ENCODE results near the gene PIBF1. TPM values are rescaled to one million over a fixed set of nuclear protein-coding genes. Genes with fewer than 3 reads are reported as not detected.

The PIBF1 gene
- total and polyA plus RNA-seq, 10 of the 15 experiments (the other 5 are each of a cell fraction or from before 2014, with no cell fraction given): 6.4 to 24.5 (median 11.1) TPM

DNA sequence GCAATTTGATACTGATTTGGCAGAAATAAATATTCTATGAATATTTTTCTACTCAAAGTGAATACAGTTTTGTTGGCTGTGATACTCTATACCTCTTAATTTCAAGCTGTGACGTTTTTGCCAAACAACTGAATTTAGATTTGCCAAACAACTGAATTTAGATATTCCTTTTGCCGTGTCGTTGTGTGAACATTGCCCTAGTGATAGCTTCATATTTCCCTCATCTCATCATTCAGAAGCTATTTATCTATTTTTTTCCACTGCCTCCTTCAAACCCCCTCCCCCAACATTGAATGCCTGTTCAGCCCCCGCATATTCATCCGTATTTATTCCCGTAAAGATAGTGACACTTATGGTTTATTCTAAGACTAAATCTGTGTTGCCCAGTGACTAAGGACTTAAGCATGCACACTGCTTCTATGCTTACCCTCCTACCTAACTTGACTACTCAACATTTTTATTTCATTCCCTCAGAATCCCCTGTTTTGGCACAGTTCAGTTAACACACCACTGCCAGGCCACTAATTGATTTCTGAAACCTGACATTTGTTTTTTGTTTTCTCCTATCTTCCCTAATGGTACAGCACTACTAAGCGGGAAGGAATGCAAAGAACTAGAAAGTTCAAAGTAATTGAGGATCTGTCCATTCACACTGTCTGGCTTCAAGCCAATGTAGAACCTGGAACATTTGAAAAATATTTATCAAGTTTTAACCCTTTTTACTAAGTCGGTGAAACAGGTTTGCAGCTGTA is 274.1 kb downstream of the PIBF1 start:
- H3K4me3 ChIP-seq: no peak overlapping the region
- DNase-seq (ENCODE audit: low read depth, low spot score) (no peak), ATAC-seq (no peak), FAIRE-seq (no peak)
- no peaks in the 10 kb centered on the region for H3K36me3 ChIP-seq (ENCODE audit: control insufficient read depth in 2 of 2, insufficient read depth in 2 of 2, low read length in 1 of 2)
- H3K4me1 ChIP-seq (ENCODE audit: control insufficient read depth, insufficient read depth, low read length): peaks cover 3% of the 10 kb centered on the region; the same call in 1 of the 2 replicates
- no peak overlapping the region for H3K9ac ChIP-seq (ENCODE audit: control insufficient read depth, insufficient read depth, low read length)
- no peak for TF ChIP-seq RUNX3 (IDR thresholded peaks at IDR 0.05; ENCODE audit: low read length)
- TF ChIP-seq TCF7 (IDR thresholded peaks at IDR 0.05; ENCODE audit: borderline replicate concordance): no peak
- no peak for TF ChIP-seq POLR2A (IDR thresholded peaks at IDR 0.05; ENCODE audit: low read depth, low read length)
- TF ChIP-seq ZNF207 (IDR thresholded peaks at IDR 0.05; ENCODE audit: borderline replicate concordance): no peak
- no peak for TF ChIP-seq IRF4 (IDR thresholded peaks at IDR 0.05; ENCODE audit: low read depth, low read length)
- no peak for TF ChIP-seq HDAC6 (IDR thresholded peaks at IDR 0.05; ENCODE audit: unreplicated experiment)
- TF ChIP-seq, protein P1, sequence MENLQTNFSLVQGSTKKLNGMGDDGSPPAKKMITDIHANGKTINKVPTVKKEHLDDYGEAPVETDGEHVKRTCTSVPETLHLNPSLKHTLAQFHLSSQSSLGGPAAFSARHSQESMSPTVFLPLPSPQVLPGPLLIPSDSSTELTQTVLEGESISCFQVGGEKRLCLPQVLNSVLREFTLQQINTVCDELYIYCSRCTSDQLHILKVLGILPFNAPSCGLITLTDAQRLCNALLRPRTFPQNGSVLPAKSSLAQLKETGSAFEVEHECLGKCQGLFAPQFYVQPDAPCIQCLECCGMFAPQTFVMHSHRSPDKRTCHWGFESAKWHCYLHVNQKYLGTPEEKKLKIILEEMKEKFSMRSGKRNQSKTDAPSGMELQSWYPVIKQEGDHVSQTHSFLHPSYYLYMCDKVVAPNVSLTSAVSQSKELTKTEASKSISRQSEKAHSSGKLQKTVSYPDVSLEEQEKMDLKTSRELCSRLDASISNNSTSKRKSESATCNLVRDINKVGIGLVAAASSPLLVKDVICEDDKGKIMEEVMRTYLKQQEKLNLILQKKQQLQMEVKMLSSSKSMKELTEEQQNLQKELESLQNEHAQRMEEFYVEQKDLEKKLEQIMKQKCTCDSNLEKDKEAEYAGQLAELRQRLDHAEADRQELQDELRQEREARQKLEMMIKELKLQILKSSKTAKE (IDR thresholded peaks at IDR 0.05; ENCODE audit: low read depth, poor library complexity, severe bottlenecking): no peak
- TF ChIP-seq NR2F1 (conservative IDR thresholded peaks at IDR 0.05): no peak
- TF ChIP-seq ZBED1 (IDR thresholded peaks at IDR 0.05; ENCODE audit: borderline replicate concordance): no peak
- no peak for TF ChIP-seq CREM (IDR thresholded peaks at IDR 0.05; ENCODE audit: low read depth)
- TF ChIP-seq, protein P2, sequence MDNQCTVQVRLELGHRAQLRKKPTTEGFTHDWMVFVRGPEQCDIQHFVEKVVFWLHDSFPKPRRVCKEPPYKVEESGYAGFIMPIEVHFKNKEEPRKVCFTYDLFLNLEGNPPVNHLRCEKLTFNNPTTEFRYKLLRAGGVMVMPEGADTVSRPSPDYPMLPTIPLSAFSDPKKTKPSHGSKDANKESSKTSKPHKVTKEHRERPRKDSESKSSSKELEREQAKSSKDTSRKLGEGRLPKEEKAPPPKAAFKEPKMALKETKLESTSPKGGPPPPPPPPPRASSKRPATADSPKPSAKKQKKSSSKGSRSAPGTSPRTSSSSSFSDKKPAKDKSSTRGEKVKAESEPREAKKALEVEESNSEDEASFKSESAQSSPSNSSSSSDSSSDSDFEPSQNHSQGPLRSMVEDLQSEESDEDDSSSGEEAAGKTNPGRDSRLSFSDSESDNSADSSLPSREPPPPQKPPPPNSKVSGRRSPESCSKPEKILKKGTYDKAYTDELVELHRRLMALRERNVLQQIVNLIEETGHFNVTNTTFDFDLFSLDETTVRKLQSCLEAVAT (IDR thresholded peaks at IDR 0.05): no peak
- TF ChIP-seq SP1 (IDR thresholded peaks at IDR 0.05; ENCODE audit: low read depth, low read length): no peak
- TF ChIP-seq SMAD1 (IDR thresholded peaks at IDR 0.05; ENCODE audit: low read depth, partially characterized antibody): no peak
- TF ChIP-seq ASH2L (IDR thresholded peaks at IDR 0.05; ENCODE audit: borderline replicate concordance, low read depth): no peak
- TF ChIP-seq, protein P3, sequence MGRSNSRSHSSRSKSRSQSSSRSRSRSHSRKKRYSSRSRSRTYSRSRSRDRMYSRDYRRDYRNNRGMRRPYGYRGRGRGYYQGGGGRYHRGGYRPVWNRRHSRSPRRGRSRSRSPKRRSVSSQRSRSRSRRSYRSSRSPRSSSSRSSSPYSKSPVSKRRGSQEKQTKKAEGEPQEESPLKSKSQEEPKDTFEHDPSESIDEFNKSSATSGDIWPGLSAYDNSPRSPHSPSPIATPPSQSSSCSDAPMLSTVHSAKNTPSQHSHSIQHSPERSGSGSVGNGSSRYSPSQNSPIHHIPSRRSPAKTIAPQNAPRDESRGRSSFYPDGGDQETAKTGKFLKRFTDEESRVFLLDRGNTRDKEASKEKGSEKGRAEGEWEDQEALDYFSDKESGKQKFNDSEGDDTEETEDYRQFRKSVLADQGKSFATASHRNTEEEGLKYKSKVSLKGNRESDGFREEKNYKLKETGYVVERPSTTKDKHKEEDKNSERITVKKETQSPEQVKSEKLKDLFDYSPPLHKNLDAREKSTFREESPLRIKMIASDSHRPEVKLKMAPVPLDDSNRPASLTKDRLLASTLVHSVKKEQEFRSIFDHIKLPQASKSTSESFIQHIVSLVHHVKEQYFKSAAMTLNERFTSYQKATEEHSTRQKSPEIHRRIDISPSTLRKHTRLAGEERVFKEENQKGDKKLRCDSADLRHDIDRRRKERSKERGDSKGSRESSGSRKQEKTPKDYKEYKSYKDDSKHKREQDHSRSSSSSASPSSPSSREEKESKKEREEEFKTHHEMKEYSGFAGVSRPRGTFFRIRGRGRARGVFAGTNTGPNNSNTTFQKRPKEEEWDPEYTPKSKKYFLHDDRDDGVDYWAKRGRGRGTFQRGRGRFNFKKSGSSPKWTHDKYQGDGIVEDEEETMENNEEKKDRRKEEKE (IDR thresholded peaks at IDR 0.05): no peak
- no peak for TF ChIP-seq CHD2 (IDR thresholded peaks at IDR 0.05; ENCODE audit: borderline replicate concordance, low read depth, low read length)
- no peak for TF ChIP-seq CHD4 (IDR thresholded peaks at IDR 0.05)
- TF ChIP-seq PML (IDR thresholded peaks at IDR 0.05; ENCODE audit: low read length): no peak
- no peak overlapping the region for H2AFZ ChIP-seq (ENCODE audit: control insufficient read depth, low read depth, low read length)
- WGBS (ENCODE audit: insufficient coverage, insufficient replicate concordance, low lambda C conversion rate, missing lambda C conversion rate): 83% methylated on average over 8 of the region's 8 CpGs
- peaks cover 0 to 4% of the 10 kb centered on the region in 2 experiments; a peak in 2 of 4 replicates for H3K27me3 ChIP-seq (replicated peaks in 1 of 2; ENCODE audit: control insufficient read depth in 2 of 2, insufficient read depth in 2 of 2, low read length in 1 of 2)
- intact Hi-C loops (cut with micrococcal nuclease; ENCODE audit: unreplicated experiment) (no loop called here), in situ Hi-C loops (cut with MboI) (no loop called here)
- no peaks in the 10 kb centered on the region for H3K79me2 ChIP-seq (ENCODE audit: control insufficient read depth, insufficient read depth, low read length)
- ChIA-PET POLR2A (interaction anchor here (0.5 kb wide), 1 partner anchor 9 kb away, joined by 4 read pairs; no protein-coding TSS in a partner anchor), CTCF (interaction anchor here (0.5 to 1.4 kb wide), 3 partner anchors 16 to 185 kb away, joined by 3 to 4 read pairs (median 3); no protein-coding TSS in a partner anchor), RAD21 (ENCODE audit: unreplicated experiment) (interaction anchor here (1.4 kb wide), 1 partner anchor 216 kb away, joined by 4 read pairs; no protein-coding TSS in a partner anchor), SMC1A (ENCODE audit: uncharacterized antibody, unreplicated experiment) (interaction anchor here (1.1 to 1.2 kb wide), 2 partner anchors 8 to 421 kb away, joined by 3 read pairs; no protein-coding TSS in a partner anchor)
- H3K27ac ChIP-seq (ENCODE audit: control insufficient read depth, insufficient read depth): no peak overlapping the region
- no TSS peak for BruUV-seq (replicated peaks)
- H4K20me1 ChIP-seq (ENCODE audit: control insufficient read depth, insufficient read depth): no peaks in the 10 kb centered on the region
- H3K9me3 ChIP-seq (replicated peaks; ENCODE audit: control insufficient read depth, insufficient read depth, low read length): no peaks in the 10 kb centered on the region
- no peak overlapping the region for H3K4me2 ChIP-seq (ENCODE audit: control insufficient read depth, insufficient read depth)

All from GM12878 (cell line).